ENCODE data around the gene NDC80. TPM values are rescaled to one million over a fixed set of nuclear protein-coding genes. Genes with fewer than 3 reads are reported as not detected.
A peak's percentile ranks its signal among the peaks of the same experiment; 100 is the strongest.

NDC80 gene
- total and polyA plus RNA-seq, 9 of the 15 experiments (the other 6 are each of a cell fraction or from before 2014, with no cell fraction given): 65.2 to 97.9 (median 83.3) TPM

DNA sequence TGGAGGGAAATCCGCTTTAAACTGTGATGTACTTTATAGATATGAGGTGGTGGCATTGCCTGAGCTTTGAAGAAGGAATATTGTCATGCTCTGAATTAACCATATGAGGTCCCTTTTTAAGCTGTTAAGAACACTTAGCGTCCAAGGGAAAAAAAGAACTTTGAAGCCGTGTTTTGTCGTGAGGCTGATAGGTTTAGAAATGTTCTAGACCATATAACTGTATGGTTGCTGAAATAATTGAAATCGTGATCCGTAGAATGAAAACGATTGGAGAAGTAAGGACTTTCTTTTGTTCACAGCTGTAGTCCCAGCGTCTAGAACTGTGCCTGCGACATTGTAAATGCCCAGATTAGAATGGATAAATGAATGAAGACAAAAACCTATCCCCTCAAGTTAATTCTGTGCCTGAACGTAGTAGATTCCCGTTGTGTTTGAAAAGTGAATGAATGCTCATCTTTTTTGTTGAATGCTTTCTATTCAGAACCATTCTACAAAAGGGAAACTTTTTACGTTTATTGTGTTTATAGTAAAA, 85.7 kb downstream of the NDC80 start (continued):
- TF ChIP-seq, protein P1, sequence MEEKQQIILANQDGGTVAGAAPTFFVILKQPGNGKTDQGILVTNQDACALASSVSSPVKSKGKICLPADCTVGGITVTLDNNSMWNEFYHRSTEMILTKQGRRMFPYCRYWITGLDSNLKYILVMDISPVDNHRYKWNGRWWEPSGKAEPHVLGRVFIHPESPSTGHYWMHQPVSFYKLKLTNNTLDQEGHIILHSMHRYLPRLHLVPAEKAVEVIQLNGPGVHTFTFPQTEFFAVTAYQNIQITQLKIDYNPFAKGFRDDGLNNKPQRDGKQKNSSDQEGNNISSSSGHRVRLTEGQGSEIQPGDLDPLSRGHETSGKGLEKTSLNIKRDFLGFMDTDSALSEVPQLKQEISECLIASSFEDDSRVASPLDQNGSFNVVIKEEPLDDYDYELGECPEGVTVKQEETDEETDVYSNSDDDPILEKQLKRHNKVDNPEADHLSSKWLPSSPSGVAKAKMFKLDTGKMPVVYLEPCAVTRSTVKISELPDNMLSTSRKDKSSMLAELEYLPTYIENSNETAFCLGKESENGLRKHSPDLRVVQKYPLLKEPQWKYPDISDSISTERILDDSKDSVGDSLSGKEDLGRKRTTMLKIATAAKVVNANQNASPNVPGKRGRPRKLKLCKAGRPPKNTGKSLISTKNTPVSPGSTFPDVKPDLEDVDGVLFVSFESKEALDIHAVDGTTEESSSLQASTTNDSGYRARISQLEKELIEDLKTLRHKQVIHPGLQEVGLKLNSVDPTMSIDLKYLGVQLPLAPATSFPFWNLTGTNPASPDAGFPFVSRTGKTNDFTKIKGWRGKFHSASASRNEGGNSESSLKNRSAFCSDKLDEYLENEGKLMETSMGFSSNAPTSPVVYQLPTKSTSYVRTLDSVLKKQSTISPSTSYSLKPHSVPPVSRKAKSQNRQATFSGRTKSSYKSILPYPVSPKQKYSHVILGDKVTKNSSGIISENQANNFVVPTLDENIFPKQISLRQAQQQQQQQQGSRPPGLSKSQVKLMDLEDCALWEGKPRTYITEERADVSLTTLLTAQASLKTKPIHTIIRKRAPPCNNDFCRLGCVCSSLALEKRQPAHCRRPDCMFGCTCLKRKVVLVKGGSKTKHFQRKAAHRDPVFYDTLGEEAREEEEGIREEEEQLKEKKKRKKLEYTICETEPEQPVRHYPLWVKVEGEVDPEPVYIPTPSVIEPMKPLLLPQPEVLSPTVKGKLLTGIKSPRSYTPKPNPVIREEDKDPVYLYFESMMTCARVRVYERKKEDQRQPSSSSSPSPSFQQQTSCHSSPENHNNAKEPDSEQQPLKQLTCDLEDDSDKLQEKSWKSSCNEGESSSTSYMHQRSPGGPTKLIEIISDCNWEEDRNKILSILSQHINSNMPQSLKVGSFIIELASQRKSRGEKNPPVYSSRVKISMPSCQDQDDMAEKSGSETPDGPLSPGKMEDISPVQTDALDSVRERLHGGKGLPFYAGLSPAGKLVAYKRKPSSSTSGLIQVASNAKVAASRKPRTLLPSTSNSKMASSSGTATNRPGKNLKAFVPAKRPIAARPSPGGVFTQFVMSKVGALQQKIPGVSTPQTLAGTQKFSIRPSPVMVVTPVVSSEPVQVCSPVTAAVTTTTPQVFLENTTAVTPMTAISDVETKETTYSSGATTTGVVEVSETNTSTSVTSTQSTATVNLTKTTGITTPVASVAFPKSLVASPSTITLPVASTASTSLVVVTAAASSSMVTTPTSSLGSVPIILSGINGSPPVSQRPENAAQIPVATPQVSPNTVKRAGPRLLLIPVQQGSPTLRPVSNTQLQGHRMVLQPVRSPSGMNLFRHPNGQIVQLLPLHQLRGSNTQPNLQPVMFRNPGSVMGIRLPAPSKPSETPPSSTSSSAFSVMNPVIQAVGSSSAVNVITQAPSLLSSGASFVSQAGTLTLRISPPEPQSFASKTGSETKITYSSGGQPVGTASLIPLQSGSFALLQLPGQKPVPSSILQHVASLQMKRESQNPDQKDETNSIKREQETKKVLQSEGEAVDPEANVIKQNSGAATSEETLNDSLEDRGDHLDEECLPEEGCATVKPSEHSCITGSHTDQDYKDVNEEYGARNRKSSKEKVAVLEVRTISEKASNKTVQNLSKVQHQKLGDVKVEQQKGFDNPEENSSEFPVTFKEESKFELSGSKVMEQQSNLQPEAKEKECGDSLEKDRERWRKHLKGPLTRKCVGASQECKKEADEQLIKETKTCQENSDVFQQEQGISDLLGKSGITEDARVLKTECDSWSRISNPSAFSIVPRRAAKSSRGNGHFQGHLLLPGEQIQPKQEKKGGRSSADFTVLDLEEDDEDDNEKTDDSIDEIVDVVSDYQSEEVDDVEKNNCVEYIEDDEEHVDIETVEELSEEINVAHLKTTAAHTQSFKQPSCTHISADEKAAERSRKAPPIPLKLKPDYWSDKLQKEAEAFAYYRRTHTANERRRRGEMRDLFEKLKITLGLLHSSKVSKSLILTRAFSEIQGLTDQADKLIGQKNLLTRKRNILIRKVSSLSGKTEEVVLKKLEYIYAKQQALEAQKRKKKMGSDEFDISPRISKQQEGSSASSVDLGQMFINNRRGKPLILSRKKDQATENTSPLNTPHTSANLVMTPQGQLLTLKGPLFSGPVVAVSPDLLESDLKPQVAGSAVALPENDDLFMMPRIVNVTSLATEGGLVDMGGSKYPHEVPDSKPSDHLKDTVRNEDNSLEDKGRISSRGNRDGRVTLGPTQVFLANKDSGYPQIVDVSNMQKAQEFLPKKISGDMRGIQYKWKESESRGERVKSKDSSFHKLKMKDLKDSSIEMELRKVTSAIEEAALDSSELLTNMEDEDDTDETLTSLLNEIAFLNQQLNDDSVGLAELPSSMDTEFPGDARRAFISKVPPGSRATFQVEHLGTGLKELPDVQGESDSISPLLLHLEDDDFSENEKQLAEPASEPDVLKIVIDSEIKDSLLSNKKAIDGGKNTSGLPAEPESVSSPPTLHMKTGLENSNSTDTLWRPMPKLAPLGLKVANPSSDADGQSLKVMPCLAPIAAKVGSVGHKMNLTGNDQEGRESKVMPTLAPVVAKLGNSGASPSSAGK (IDR thresholded peaks at IDR 0.05): peak; percentile 21; the same call in 1 of the 2 replicates
- TF ChIP-seq ZSCAN29 (IDR thresholded peaks at IDR 0.05): no peak
- TF ChIP-seq, protein P2, sequence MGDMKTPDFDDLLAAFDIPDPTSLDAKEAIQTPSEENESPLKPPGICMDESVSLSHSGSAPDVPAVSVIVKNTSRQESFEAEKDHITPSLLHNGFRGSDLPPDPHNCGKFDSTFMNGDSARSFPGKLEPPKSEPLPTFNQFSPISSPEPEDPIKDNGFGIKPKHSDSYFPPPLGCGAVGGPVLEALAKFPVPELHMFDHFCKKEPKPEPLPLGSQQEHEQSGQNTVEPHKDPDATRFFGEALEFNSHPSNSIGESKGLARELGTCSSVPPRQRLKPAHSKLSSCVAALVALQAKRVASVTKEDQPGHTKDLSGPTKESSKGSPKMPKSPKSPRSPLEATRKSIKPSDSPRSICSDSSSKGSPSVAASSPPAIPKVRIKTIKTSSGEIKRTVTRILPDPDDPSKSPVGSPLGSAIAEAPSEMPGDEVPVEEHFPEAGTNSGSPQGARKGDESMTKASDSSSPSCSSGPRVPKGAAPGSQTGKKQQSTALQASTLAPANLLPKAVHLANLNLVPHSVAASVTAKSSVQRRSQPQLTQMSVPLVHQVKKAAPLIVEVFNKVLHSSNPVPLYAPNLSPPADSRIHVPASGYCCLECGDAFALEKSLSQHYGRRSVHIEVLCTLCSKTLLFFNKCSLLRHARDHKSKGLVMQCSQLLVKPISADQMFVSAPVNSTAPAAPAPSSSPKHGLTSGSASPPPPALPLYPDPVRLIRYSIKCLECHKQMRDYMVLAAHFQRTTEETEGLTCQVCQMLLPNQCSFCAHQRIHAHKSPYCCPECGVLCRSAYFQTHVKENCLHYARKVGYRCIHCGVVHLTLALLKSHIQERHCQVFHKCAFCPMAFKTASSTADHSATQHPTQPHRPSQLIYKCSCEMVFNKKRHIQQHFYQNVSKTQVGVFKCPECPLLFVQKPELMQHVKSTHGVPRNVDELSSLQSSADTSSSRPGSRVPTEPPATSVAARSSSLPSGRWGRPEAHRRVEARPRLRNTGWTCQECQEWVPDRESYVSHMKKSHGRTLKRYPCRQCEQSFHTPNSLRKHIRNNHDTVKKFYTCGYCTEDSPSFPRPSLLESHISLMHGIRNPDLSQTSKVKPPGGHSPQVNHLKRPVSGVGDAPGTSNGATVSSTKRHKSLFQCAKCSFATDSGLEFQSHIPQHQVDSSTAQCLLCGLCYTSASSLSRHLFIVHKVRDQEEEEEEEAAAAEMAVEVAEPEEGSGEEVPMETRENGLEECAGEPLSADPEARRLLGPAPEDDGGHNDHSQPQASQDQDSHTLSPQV (IDR thresholded peaks at IDR 0.05): 0 out of 2 replicates have a peak, but pooled peaks have one; percentile 24
- TF ChIP-seq, protein P3, sequence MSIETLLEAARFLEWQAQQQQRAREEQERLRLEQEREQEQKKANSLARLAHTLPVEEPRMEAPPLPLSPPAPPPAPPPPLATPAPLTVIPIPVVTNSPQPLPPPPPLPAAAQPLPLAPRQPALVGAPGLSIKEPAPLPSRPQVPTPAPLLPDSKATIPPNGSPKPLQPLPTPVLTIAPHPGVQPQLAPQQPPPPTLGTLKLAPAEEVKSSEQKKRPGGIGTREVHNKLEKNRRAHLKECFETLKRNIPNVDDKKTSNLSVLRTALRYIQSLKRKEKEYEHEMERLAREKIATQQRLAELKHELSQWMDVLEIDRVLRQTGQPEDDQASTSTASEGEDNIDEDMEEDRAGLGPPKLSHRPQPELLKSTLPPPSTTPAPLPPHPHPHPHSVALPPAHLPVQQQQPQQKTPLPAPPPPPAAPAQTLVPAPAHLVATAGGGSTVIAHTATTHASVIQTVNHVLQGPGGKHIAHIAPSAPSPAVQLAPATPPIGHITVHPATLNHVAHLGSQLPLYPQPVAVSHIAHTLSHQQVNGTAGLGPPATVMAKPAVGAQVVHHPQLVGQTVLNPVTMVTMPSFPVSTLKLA (conservative IDR thresholded peaks at IDR 0.05): peak in 1 of 2 experiments; percentile 32; a peak in 1 of 4 replicates
- no peak for TF ChIP-seq ZNF507 (tag; conservative IDR thresholded peaks at IDR 0.05)
- no peak for TF ChIP-seq BRD9 (IDR thresholded peaks at IDR 0.05; ENCODE audit: low read depth, partially characterized antibody)
- 0 out of 2 replicates have a peak, but pooled peaks have one; percentile 31 for TF ChIP-seq HDGF (IDR thresholded peaks at IDR 0.05)
- no peak for TF ChIP-seq MECOM (CRISPR knock-in tag; IDR thresholded peaks at IDR 0.05)
- 0 out of 4 replicates have a peak, but pooled peaks of 1 of the 2 experiments have one; percentile 3 for TF ChIP-seq TRIM24 (IDR thresholded peaks at IDR 0.05)
- TF ChIP-seq GATA2 (CRISPR knock-in tag; IDR thresholded peaks at IDR 0.05): 0 out of 2 replicates have a peak, but pooled peaks have one; percentile 32

Data from K562 (cell line).